DND-41 (cell line): ENCODE data around the gene EHMT1.

ENCODE experiments used
- ATAC-seq: fragments of 200-7000 bp; cut with Tn5 transposase; 3 replicates; pipeline ENCODE4 v1.9.1; 2021; ENCODE audit warnings: low read depth; ENCODE audit not compliant: insufficient read depth
- DNase-seq: peaks from one replicate; pipeline ENCODE4 v3.0.0-alpha.2; 2020
- H2AFZ ChIP-seq: 2 replicates; pipeline ENCODE4 v1.6.0; 2012; ENCODE audit warnings: low read depth, low read length
- H3K27ac ChIP-seq: 2 replicates; pipeline ENCODE4 v1.5.1; 2012; ENCODE audit warnings: low read length, inconsistent platforms
- H3K27me3 ChIP-seq: fragments of 200-600 bp; sonication (generic); 2 replicates; pipeline ENCODE4 v1.6.0; 2012; ENCODE audit warnings: low read length, mild to moderate bottlenecking, inconsistent platforms; ENCODE audit not compliant: insufficient read depth, poor library complexity
- H3K36me3 ChIP-seq: 2 replicates; pipeline ENCODE4 v1.5.1; 2012; ENCODE audit warnings: low read length, inconsistent platforms; ENCODE audit not compliant: insufficient read depth
- H3K4me1 ChIP-seq: 2 replicates; pipeline ENCODE4 v1.5.1; 2012; ENCODE audit warnings: mild to moderate bottlenecking, low read length; ENCODE audit not compliant: insufficient read depth
- H3K4me2 ChIP-seq: 2 replicates; pipeline ENCODE4 v1.6.0; 2012; ENCODE audit warnings: mild to moderate bottlenecking, moderate library complexity, low read length, inconsistent platforms; ENCODE audit not compliant: insufficient read depth
- H3K4me3 ChIP-seq, 2 experiments: fragments of 200-600 bp in 1 of 2; shearing (Covaris generic) in 1 of 2; 2 replicates each; pipeline ENCODE4 v1.5.1; 2012 to 2016; ENCODE audit warnings: inconsistent platforms in 2 of 2, low read length in 2 of 2, mild to moderate bottlenecking in 2 of 2, low read depth in 1 of 2, moderate library complexity in 1 of 2
- H3K79me2 ChIP-seq: 2 replicates; pipeline ENCODE4 v1.6.0; 2012; ENCODE audit warnings: low read length, inconsistent platforms; ENCODE audit not compliant: insufficient read depth
- H3K9ac ChIP-seq: 2 replicates; pipeline ENCODE4 v1.6.0; 2012; ENCODE audit warnings: low read depth, mild to moderate bottlenecking, inconsistent platforms, low read length, moderate library complexity
- H3K9me3 ChIP-seq: 2 replicates; pipeline ENCODE4 v1.5.1; 2012; ENCODE audit warnings: low read length, moderate library complexity, mild to moderate bottlenecking, inconsistent platforms; ENCODE audit not compliant: insufficient read depth, severe bottlenecking
- H4K20me1 ChIP-seq: 2 replicates; pipeline ENCODE4 v1.6.0; 2012; ENCODE audit warnings: low read length; ENCODE audit not compliant: insufficient read depth
- EZH2 ChIP-seq: IDR thresholded peaks from 3 replicates; pipeline ENCODE4 v1.6.1; 2012; ENCODE audit warnings: borderline replicate concordance, low read depth, mild to moderate bottlenecking, moderate library complexity, low read length, inconsistent platforms; ENCODE audit not compliant: severe bottlenecking
- TF ChIP-seq, protein P1 (sequence below): IDR thresholded peaks from 2 replicates; pipeline ENCODE4 v1.5.1; 2012; ENCODE audit warnings: borderline replicate concordance, low read length, moderate library complexity, mild to moderate bottlenecking; ENCODE audit not compliant: poor library complexity, severe bottlenecking; ENCODE audit errors: extremely low read depth

The EHMT1 gene

DNA sequence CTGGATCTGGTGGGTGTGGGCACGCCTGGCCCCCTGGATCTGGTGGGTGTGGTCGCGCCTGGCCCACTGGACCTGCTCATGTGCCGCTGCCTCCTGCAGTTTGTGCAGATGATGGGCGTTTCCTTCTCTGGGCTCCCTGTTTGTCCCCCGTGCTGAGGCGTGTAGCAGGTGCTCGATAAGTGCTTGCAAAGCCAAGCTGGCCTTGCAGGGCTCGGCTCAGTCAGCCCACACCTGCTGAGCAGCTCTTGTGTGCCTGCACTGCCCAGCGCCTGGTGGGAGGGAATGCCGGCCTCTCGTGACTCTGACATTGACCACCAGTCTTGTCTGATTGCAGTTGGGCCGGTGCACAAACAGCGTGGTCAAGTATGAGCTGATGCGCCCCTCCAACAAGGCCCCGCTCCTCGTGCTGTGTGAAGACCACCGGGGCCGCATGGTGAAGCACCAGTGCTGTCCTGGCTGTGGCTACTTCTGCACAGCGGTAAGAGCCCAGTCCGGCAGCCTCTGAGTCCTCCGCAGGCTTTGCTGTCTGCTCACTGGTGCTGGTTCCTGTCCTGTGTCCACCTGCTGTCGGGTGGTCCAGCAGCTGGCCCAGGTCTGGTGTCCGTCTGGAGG lies 156.1 kb downstream of the EHMT1 start:
- TF ChIP-seq, protein P1, sequence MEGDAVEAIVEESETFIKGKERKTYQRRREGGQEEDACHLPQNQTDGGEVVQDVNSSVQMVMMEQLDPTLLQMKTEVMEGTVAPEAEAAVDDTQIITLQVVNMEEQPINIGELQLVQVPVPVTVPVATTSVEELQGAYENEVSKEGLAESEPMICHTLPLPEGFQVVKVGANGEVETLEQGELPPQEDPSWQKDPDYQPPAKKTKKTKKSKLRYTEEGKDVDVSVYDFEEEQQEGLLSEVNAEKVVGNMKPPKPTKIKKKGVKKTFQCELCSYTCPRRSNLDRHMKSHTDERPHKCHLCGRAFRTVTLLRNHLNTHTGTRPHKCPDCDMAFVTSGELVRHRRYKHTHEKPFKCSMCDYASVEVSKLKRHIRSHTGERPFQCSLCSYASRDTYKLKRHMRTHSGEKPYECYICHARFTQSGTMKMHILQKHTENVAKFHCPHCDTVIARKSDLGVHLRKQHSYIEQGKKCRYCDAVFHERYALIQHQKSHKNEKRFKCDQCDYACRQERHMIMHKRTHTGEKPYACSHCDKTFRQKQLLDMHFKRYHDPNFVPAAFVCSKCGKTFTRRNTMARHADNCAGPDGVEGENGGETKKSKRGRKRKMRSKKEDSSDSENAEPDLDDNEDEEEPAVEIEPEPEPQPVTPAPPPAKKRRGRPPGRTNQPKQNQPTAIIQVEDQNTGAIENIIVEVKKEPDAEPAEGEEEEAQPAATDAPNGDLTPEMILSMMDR: no peak
- no peak for TF ChIP-seq EZH2
- H3K27me3 ChIP-seq: no peaks in the 10 kb centered on the region
- ATAC-seq (no peak), DNase-seq (no peak)
- H3K79me2 ChIP-seq: no peaks in the 10 kb centered on the region
- no peak overlapping the region for H3K4me2 ChIP-seq
- no peak overlapping the region for H3K9ac ChIP-seq
- H2AFZ ChIP-seq: no peak overlapping the region
- H3K4me1 ChIP-seq: no peaks in the 10 kb centered on the region
- peaks cover 86% of the 10 kb centered on the region for H3K36me3 ChIP-seq
- H4K20me1 ChIP-seq: peaks cover 14% of the 10 kb centered on the region
- H3K27ac ChIP-seq: no peak overlapping the region
- H3K4me3 ChIP-seq: no peak overlapping the region
- no peaks in the 10 kb centered on the region for H3K9me3 ChIP-seq

DNA sequence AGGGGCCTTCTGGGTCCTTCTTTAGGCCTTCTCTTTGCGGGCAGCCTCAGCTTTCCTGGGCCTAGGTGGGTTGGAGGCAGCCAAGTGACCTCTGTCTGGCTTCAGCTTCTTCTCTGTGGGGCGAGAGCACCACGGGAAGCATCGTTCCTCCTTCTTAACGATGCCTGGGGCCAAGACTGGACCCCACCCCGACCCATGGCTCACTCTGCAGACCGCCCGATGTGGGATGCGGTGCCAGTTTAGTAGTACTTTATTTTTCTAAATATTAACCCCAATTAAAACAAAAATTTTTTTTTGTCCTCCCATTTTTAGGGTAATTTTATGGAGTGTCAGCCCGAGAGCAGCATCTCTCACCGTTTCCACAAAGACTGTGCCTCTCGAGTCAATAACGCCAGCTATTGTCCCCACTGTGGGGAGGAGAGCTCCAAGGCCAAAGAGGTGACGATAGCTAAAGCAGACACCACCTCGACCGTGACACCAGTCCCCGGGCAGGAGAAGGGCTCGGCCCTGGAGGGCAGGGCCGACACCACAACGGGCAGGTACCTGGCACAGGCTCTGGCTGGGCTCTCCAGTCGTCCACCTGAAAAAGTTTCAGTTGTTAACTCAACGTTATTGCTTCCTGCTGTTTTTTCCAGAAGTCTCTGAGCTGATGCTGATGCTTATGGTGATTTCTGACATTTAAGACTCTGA lies 157.6 kb downstream of the EHMT1 start:
- Histone ChIP-seq H3K4me2 (no peak overlapping the region), H3K9me3 (no peaks in the 10 kb centered on the region), H3K9ac (no peak overlapping the region), H3K4me3 (no peak overlapping the region), H3K4me1 (no peaks in the 10 kb centered on the region), H3K36me3 (peaks cover 84% of the 10 kb centered on the region), H2AFZ (no peak overlapping the region), H3K79me2 (no peaks in the 10 kb centered on the region), H4K20me1 (peaks cover 14% of the 10 kb centered on the region), H3K27me3 (no peaks in the 10 kb centered on the region), H3K27ac (no peak overlapping the region)
- ATAC-seq (no peak), DNase-seq (no peak)
- TF ChIP-seq EZH2: no peak
- TF ChIP-seq, protein P1: no peak

DNA sequence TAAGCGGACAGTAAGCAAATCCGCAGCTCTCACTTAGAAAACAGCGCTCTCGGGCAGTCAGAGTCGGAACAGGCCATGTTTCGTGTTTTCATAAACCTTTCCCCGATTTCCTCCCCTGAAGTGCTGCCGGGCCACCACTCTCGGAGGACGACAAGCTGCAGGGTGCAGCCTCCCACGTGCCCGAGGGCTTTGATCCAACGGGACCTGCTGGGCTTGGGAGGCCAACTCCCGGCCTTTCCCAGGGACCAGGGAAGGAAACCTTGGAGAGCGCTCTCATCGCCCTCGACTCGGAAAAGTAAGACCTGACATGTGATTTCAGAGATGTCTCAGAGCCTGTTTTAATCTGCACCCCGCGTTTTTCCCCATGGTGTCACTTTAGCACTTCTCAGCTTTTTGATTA lies 159.0 kb downstream of the EHMT1 start:
- H3K36me3 ChIP-seq: peaks cover 88% of the 10 kb centered on the region

More for the DNA sequence above, 159.0 kb downstream of the EHMT1 start:
- no peaks in the 10 kb centered on the region for H3K4me1 ChIP-seq
- TF ChIP-seq EZH2: no peak
- TF ChIP-seq, protein P1: no peak
- H3K4me3 ChIP-seq: no peak overlapping the region
- ATAC-seq: no peak
- no peak overlapping the region for H3K4me2 ChIP-seq
- no peak overlapping the region for H2AFZ ChIP-seq
- H3K79me2 ChIP-seq: no peaks in the 10 kb centered on the region
- peaks cover 14% of the 10 kb centered on the region for H4K20me1 ChIP-seq
- no peaks in the 10 kb centered on the region for H3K9me3 ChIP-seq
- no peak for DNase-seq
- H3K27me3 ChIP-seq: no peaks in the 10 kb centered on the region
- no peak overlapping the region for H3K27ac ChIP-seq
- no peak overlapping the region for H3K9ac ChIP-seq
